Measurements from ENCODE around the gene FRAT2.
A peak's percentile ranks its signal among the peaks of the same experiment; 100 is the strongest.

Gene FRAT2

GRCh38 chr10:97327348-97328294 lies 6.9 kb downstream of the FRAT2 start:
- Mint-ChIP-seq H3K4me3 (peak overlapping the region in 2 of 3 experiments; percentile 17 to 21), H3K4me1 (peaks cover 35% of the 10 kb centered on the region), H3K36me3 (ENCODE audit: low read depth) (peaks cover 14% of the 10 kb centered on the region), H3K9me3 (no peaks in the 10 kb centered on the region), H3K27me3 (ENCODE audit: low read depth) (peaks cover 10% of the 10 kb centered on the region), H3K27ac (peak overlapping the region in 2 of 3 experiments; percentile 77 to 81)
- TF ChIP-seq CTCF (IDR thresholded peaks at IDR 0.05; ENCODE audit: unreplicated experiment in 3 of 3): no peak

DNA sequence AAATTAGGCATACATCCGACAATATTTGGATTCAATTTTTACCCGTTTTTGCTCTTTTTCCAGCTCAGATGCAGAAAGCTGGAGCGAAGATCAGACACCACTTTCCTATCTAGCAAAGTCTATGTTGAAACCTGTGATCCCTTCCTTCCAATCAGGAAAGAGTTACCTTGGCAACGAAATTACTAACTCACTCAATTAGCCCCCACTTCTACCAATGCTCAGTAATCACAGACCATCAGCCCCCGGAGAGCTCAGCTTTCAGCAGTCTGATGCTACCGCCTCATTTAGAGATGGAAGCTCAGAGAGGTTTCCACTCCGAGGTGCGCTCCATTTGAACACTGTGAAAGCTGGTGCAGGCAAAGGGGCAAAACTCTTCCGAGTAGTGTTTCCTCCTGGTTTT lies 8.8 kb downstream of the FRAT2 start:
- no peak for TF ChIP-seq CTCF (IDR thresholded peaks at IDR 0.05; ENCODE audit: unreplicated experiment in 3 of 3)
- Mint-ChIP-seq H3K4me1 (peaks cover 35% of the 10 kb centered on the region), H3K9me3 (no peaks in the 10 kb centered on the region), H3K36me3 (ENCODE audit: low read depth) (peaks cover 10% of the 10 kb centered on the region), H3K4me3 (no peak overlapping the region), H3K27ac (peak overlapping the region in 1 of 3 experiments; percentile 26), H3K27me3 (ENCODE audit: low read depth) (peaks cover 24% of the 10 kb centered on the region)

GRCh38 chr10:97323501-97323900 lies 11.0 kb downstream of the FRAT2 start:
- Mint-ChIP-seq H3K4me3 (peak overlapping the region in 1 of 3 experiments; percentile 72), H3K4me1 (peaks cover 33% of the 10 kb centered on the region), H3K36me3 (ENCODE audit: low read depth) (no peaks in the 10 kb centered on the region), H3K9me3 (no peaks in the 10 kb centered on the region), H3K27me3 (ENCODE audit: low read depth) (peaks cover 38% of the 10 kb centered on the region), H3K27ac (no peak overlapping the region)
- no peak for TF ChIP-seq CTCF (IDR thresholded peaks at IDR 0.05; ENCODE audit: unreplicated experiment in 3 of 3)

DNA sequence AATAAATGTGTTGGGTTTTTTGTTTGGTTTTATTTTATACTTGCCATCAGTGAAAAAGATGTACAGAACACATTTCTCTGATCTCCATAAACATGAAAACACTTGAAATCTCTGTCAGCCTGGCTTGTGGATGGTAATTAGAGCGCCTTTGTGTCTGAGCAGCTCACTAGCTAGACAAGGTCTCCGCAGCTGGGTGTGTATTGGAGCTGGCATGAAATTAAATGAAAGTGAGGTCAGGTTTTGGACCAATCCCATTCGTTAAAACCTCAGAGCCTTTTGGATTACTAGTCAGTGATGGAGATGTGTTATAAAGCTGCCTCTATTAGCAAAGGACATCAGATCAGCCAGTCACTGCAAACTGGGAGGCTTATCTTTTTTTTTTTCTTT lies 12.7 kb downstream of the FRAT2 start:
- TF ChIP-seq CTCF (IDR thresholded peaks at IDR 0.05; ENCODE audit: unreplicated experiment in 3 of 3): no peak
- Mint-ChIP-seq H3K9me3 (no peaks in the 10 kb centered on the region), H3K36me3 (ENCODE audit: low read depth) (no peaks in the 10 kb centered on the region), H3K4me3 (peak overlapping the region; percentile 84 to 87 (median 86)), H3K27ac (peak overlapping the region; percentile 56 to 82 (median 80)), H3K27me3 (ENCODE audit: low read depth) (peaks cover 48% of the 10 kb centered on the region), H3K4me1 (peaks cover 25% of the 10 kb centered on the region)

- Mint-ChIP-seq H3K27ac (peak overlapping the region; percentile 56 to 82 (median 80)), H3K27me3 (ENCODE audit: low read depth) (peaks cover 48% of the 10 kb centered on the region), H3K4me1 (peaks cover 25% of the 10 kb centered on the region), H3K4me3 (peak overlapping the region; percentile 84 to 87 (median 86)), H3K36me3 (ENCODE audit: low read depth) (no peaks in the 10 kb centered on the region), H3K9me3 (no peaks in the 10 kb centered on the region)
- TF ChIP-seq CTCF (IDR thresholded peaks at IDR 0.05; ENCODE audit: unreplicated experiment in 3 of 3): no peak
Measured at GRCh38 chr10:97321032-97321803, 13.3 kb downstream of the FRAT2 start.

Data from nephron (organoid).